ENCODE results near the gene CD40.

The CD40 gene

DNA sequence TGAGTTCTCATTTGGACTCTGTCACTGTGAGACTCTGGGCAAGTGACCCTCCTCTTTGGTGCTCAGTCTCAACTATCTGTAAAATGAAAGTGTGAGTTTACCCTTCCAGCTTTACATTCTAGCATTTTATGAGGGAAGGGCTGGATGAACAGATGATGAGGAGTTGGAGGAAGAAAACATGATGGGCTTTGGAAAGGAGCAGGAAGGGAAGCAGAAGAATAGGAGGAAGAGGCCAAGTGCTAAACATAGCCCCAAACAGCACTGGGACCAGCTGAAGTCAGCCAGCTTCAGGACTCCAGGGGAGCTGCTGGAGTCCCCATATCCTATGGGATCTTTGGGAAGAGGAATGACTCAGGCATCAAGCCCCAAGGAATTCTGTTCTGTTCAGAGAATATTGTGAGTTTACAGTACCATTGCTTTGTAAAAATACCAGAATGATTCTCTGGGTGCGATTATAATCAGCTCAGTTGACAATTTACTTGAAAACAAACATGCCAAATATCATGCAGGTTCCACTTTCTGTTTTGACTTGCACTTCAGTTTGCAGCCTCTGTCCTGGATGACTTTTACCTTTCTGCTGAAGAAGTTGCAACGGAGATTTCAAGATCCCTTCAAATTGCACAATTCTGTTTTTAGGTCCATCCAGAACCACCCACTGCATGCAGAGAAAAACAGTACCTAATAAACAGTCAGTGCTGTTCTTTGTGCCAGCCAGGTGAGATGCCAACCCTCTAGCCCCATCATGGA, 3.2 kb downstream of the CD40 start:
- no peaks in the 10 kb centered on the region for H3K36me3 ChIP-seq (ENCODE audit: insufficient read depth, low read length)
- H3K4me3 ChIP-seq (ENCODE audit: low read length, poor library complexity, severe bottlenecking) = no peak overlapping the region

DNA sequence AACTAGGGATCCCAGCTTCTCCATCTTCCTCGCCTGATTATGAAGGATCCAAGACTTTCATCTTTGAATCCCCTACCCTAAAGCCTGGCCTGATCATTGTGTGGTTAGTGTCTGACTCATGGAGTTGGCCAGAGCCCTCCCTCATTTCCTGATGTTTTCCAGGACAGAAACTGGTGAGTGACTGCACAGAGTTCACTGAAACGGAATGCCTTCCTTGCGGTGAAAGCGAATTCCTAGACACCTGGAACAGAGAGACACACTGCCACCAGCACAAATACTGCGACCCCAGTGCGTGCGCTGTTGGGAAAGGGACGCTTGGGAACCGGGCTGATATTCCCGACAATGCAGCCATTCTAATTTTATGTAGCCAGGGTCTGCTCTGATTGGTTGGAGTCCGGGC, 4.0 kb downstream of the CD40 start:
- Histone ChIP-seq H3K9me3 (ENCODE audit: insufficient read depth, low read depth, low read length) (no peaks in the 10 kb centered on the region), H4K20me1 (ENCODE audit: insufficient read depth, low read length, poor library complexity, severe bottlenecking) (no peaks in the 10 kb centered on the region), H3K27me3 (ENCODE audit: insufficient read depth, low read length, poor library complexity, severe bottlenecking) (no peaks in the 10 kb centered on the region), H3K9ac (ENCODE audit: low read depth, low read length, poor library complexity, severe bottlenecking) (no peak overlapping the region), H2AFZ (ENCODE audit: low read length) (no peak overlapping the region), H3K79me2 (ENCODE audit: insufficient read depth, low read length) (no peaks in the 10 kb centered on the region), H3K9me2 (replicated peaks; ENCODE audit: low read depth, low read length) (no peaks in the 10 kb centered on the region), H3K4me1 (ENCODE audit: insufficient read depth, low read length, poor library complexity, severe bottlenecking) (peaks cover 6% of the 10 kb centered on the region), H3K36me3 (ENCODE audit: insufficient read depth, low read length) (no peaks in the 10 kb centered on the region), H3K4me3 (ENCODE audit: low read length, poor library complexity, severe bottlenecking) (no peak overlapping the region), H3K4me2 (ENCODE audit: low read depth, low read length, poor library complexity, severe bottlenecking) (no peak overlapping the region), H3F3A (ENCODE audit: low read depth) (no peaks in the 10 kb centered on the region)
- TF ChIP-seq, protein P1, sequence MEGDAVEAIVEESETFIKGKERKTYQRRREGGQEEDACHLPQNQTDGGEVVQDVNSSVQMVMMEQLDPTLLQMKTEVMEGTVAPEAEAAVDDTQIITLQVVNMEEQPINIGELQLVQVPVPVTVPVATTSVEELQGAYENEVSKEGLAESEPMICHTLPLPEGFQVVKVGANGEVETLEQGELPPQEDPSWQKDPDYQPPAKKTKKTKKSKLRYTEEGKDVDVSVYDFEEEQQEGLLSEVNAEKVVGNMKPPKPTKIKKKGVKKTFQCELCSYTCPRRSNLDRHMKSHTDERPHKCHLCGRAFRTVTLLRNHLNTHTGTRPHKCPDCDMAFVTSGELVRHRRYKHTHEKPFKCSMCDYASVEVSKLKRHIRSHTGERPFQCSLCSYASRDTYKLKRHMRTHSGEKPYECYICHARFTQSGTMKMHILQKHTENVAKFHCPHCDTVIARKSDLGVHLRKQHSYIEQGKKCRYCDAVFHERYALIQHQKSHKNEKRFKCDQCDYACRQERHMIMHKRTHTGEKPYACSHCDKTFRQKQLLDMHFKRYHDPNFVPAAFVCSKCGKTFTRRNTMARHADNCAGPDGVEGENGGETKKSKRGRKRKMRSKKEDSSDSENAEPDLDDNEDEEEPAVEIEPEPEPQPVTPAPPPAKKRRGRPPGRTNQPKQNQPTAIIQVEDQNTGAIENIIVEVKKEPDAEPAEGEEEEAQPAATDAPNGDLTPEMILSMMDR (conservative IDR thresholded peaks at IDR 0.05; ENCODE audit: low read length) = no peak
- no peak for TF ChIP-seq EZH2phosphoT487 (IDR thresholded peaks at IDR 0.05; ENCODE audit: borderline replicate concordance)

More for the DNA sequence above, 3.2 kb downstream of the CD40 start:
- H3K4me2 ChIP-seq (ENCODE audit: low read depth, low read length, poor library complexity, severe bottlenecking) = no peak overlapping the region
- no peaks in the 10 kb centered on the region for H3K27me3 ChIP-seq (ENCODE audit: insufficient read depth, low read length, poor library complexity, severe bottlenecking)
- no peak for TF ChIP-seq EZH2phosphoT487 (IDR thresholded peaks at IDR 0.05; ENCODE audit: borderline replicate concordance)
- TF ChIP-seq, protein P1 (conservative IDR thresholded peaks at IDR 0.05; ENCODE audit: low read length) = no peak
- no peaks in the 10 kb centered on the region for H3K79me2 ChIP-seq (ENCODE audit: insufficient read depth, low read length)
- H3K9me2 ChIP-seq (replicated peaks; ENCODE audit: low read depth, low read length) = no peaks in the 10 kb centered on the region
- no peak overlapping the region for H3K9ac ChIP-seq (ENCODE audit: low read depth, low read length, poor library complexity, severe bottlenecking)
- H2AFZ ChIP-seq (ENCODE audit: low read length) = no peak overlapping the region
- H3F3A ChIP-seq (ENCODE audit: low read depth) = no peaks in the 10 kb centered on the region
- peaks cover 6% of the 10 kb centered on the region for H3K4me1 ChIP-seq (ENCODE audit: insufficient read depth, low read length, poor library complexity, severe bottlenecking)
- no peaks in the 10 kb centered on the region for H3K9me3 ChIP-seq (ENCODE audit: insufficient read depth, low read depth, low read length)
- H4K20me1 ChIP-seq (ENCODE audit: insufficient read depth, low read length, poor library complexity, severe bottlenecking) = no peaks in the 10 kb centered on the region

DNA sequence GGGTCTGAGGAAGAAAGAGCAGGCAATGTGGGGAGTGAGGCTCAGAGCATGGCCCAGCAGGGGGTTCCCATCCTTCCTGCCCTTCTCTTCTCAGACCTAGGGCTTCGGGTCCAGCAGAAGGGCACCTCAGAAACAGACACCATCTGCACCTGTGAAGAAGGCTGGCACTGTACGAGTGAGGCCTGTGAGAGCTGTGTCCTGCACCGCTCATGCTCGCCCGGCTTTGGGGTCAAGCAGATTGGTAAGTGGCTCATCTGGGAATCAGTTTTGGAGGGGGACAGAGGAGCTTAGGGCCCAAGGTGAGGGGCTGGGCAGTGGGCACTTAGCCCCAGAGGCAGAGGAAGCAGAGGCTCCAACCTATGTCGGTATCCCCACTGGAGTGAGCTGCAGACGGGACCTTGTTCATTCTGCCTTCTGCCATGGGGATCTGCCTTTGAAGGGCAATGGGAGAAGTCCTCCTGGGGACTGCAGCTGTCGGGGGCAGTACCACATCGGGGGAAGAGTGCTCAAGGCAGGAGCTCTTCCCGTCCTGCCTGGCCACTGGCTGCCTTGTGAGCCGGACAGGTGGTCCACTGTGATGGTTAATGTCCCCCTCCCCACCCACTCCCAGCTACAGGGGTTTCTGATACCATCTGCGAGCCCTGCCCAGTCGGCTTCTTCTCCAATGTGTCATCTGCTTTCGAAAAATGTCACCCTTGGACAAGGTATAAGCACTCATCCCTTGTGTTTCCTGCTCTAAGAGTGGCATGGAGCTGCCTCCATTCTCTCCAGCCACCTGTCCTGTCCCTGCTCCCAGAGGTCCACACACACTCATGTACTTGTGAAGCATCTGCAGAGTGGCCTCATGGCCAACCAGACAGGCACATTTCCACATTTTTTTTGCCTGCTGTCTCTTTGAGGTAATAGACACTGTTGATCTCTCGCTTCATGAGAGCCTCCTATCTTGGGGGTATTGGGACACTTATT, 4.7 kb downstream of the CD40 start:
- no peaks in the 10 kb centered on the region for H3K27me3 ChIP-seq (ENCODE audit: insufficient read depth, low read length, poor library complexity, severe bottlenecking)
- no peaks in the 10 kb centered on the region for H4K20me1 ChIP-seq (ENCODE audit: insufficient read depth, low read length, poor library complexity, severe bottlenecking)
- H3K9me3 ChIP-seq (ENCODE audit: insufficient read depth, low read depth, low read length) = no peaks in the 10 kb centered on the region
- TF ChIP-seq, protein P1 (conservative IDR thresholded peaks at IDR 0.05; ENCODE audit: low read length) = no peak
- TF ChIP-seq EZH2phosphoT487 (IDR thresholded peaks at IDR 0.05; ENCODE audit: borderline replicate concordance) = no peak
- no peaks in the 10 kb centered on the region for H3F3A ChIP-seq (ENCODE audit: low read depth)
- no peak overlapping the region for H2AFZ ChIP-seq (ENCODE audit: low read length)
- no peak overlapping the region for H3K4me3 ChIP-seq (ENCODE audit: low read length, poor library complexity, severe bottlenecking)
- H3K79me2 ChIP-seq (ENCODE audit: insufficient read depth, low read length) = no peaks in the 10 kb centered on the region
- no peak overlapping the region for H3K9ac ChIP-seq (ENCODE audit: low read depth, low read length, poor library complexity, severe bottlenecking)
- H3K36me3 ChIP-seq (ENCODE audit: insufficient read depth, low read length) = no peaks in the 10 kb centered on the region
- peaks cover 6% of the 10 kb centered on the region for H3K4me1 ChIP-seq (ENCODE audit: insufficient read depth, low read length, poor library complexity, severe bottlenecking)
- H3K4me2 ChIP-seq (ENCODE audit: low read depth, low read length, poor library complexity, severe bottlenecking) = no peak overlapping the region
- no peaks in the 10 kb centered on the region for H3K9me2 ChIP-seq (replicated peaks; ENCODE audit: low read depth, low read length)
